ENCODE results near the gene TTLL7.
"Not testable (repeated sequence)": the region's sequence is repeated elsewhere in the genome, so short reads cannot be mapped to it uniquely, and the experiment has no call there.

TTLL7 gene

GRCh38 chr1:83916094-83916493 is 82.8 kb downstream of the TTLL7 start:
- not testable (repeated sequence) for H3K27ac Mint-ChIP-seq; H3K9me3 Mint-ChIP-seq; H3K4me1 Mint-ChIP-seq (ENCODE audit: low read depth in 2 of 2); ATAC-seq (replicated peaks); H3K36me3 Mint-ChIP-seq (ENCODE audit: insufficient read depth); DNase-seq; H3K4me3 Mint-ChIP-seq
- H3K27me3 Mint-ChIP-seq: peaks cover 11 to 30% of the 10 kb centered on the region in 2 donors

- H3K36me3 Mint-ChIP-seq (ENCODE audit: insufficient read depth): no peaks in the 10 kb centered on the region
- H3K4me3 Mint-ChIP-seq: no peak overlapping the region
- DNase-seq: no peak
- H3K9me3 Mint-ChIP-seq: no peaks in the 10 kb centered on the region
- H3K27me3 Mint-ChIP-seq: peaks cover 14 to 26% of the 10 kb centered on the region in 2 donors
- no peak overlapping the region for H3K27ac Mint-ChIP-seq
- no peaks in the 10 kb centered on the region for H3K4me1 Mint-ChIP-seq (ENCODE audit: low read depth in 2 of 2)
- ATAC-seq (replicated peaks): no peak
These were observed 86.1 kb downstream of the TTLL7 start for GRCh38 chr1:83912876-83913275.

- Mint-ChIP-seq H3K4me1 (ENCODE audit: low read depth in 2 of 2) (no peaks in the 10 kb centered on the region), H3K36me3 (ENCODE audit: insufficient read depth) (no peaks in the 10 kb centered on the region), H3K27me3 (peaks cover 23 to 33% of the 10 kb centered on the region in 2 donors), H3K4me3 (no peak overlapping the region), H3K27ac (no peak overlapping the region), H3K9me3 (no peaks in the 10 kb centered on the region)
- DNase-seq (no peak), ATAC-seq (replicated peaks) (no peak)
These were observed 88.5 kb downstream of the TTLL7 start for GRCh38 chr1:83910461-83910860.

- no peaks in the 10 kb centered on the region for H3K36me3 Mint-ChIP-seq (ENCODE audit: insufficient read depth)
- H3K27me3 Mint-ChIP-seq: peaks cover 23 to 29% of the 10 kb centered on the region in 2 donors
- ATAC-seq (replicated peaks): no peak
- no peak overlapping the region for H3K27ac Mint-ChIP-seq
- no peak overlapping the region for H3K4me3 Mint-ChIP-seq
- no peaks in the 10 kb centered on the region for H3K4me1 Mint-ChIP-seq (ENCODE audit: low read depth in 2 of 2)
- H3K9me3 Mint-ChIP-seq: no peaks in the 10 kb centered on the region
- no peak for DNase-seq
These were observed 89.2 kb downstream of the TTLL7 start for GRCh38 chr1:83909687-83910086.

- no peak overlapping the region for H3K27ac Mint-ChIP-seq
- H3K4me3 Mint-ChIP-seq: no peak overlapping the region
- no peaks in the 10 kb centered on the region for H3K9me3 Mint-ChIP-seq
- H3K36me3 Mint-ChIP-seq (ENCODE audit: insufficient read depth): no peaks in the 10 kb centered on the region
- no peaks in the 10 kb centered on the region for H3K4me1 Mint-ChIP-seq (ENCODE audit: low read depth in 2 of 2)
- DNase-seq (peak; percentile 3 to 20 (median 11)), ATAC-seq (replicated peaks) (no peak)
- H3K27me3 Mint-ChIP-seq: peaks cover 12 to 26% of the 10 kb centered on the region in 2 donors
These were observed 93.5 kb downstream of the TTLL7 start for GRCh38 chr1:83905315-83905907.

GRCh38 chr1:83901547-83902155 is 97.3 kb downstream of the TTLL7 start:
- Mint-ChIP-seq H3K27me3 (peaks cover 0 to 13% of the 10 kb centered on the region in 2 donors), H3K4me3 (no peak overlapping the region), H3K36me3 (ENCODE audit: insufficient read depth) (no peaks in the 10 kb centered on the region), H3K4me1 (ENCODE audit: low read depth in 2 of 2) (no peaks in the 10 kb centered on the region), H3K9me3 (no peaks in the 10 kb centered on the region), H3K27ac (no peak overlapping the region)
- ATAC-seq (replicated peaks): no peak
- no peak for DNase-seq

GRCh38 chr1:83900524-83900923 is 98.4 kb downstream of the TTLL7 start:
- Mint-ChIP-seq H3K9me3 (no peaks in the 10 kb centered on the region), H3K27ac (no peak overlapping the region), H3K36me3 (ENCODE audit: insufficient read depth) (no peaks in the 10 kb centered on the region), H3K27me3 (peaks cover 8 to 20% of the 10 kb centered on the region in 2 donors), H3K4me3 (no peak overlapping the region), H3K4me1 (ENCODE audit: low read depth in 2 of 2) (no peaks in the 10 kb centered on the region)
- ATAC-seq (replicated peaks): no peak
- no peak for DNase-seq

GRCh38 chr1:83897516-83897915 is 101.4 kb downstream of the TTLL7 start:
- Mint-ChIP-seq H3K4me3 (no peak overlapping the region), H3K36me3 (ENCODE audit: insufficient read depth) (no peaks in the 10 kb centered on the region), H3K4me1 (ENCODE audit: low read depth in 2 of 2) (no peaks in the 10 kb centered on the region), H3K27me3 (peaks cover 16% of the 10 kb centered on the region in 2 donors), H3K9me3 (no peaks in the 10 kb centered on the region), H3K27ac (no peak overlapping the region)
- ATAC-seq (replicated peaks): no peak
- no peak for DNase-seq

- Mint-ChIP-seq H3K9me3 (no peaks in the 10 kb centered on the region), H3K4me3 (no peak overlapping the region), H3K36me3 (ENCODE audit: insufficient read depth) (no peaks in the 10 kb centered on the region), H3K4me1 (ENCODE audit: low read depth in 2 of 2) (no peaks in the 10 kb centered on the region), H3K27me3 (peaks cover 8 to 16% of the 10 kb centered on the region in 2 donors), H3K27ac (no peak overlapping the region)
- DNase-seq (no peak), ATAC-seq (replicated peaks) (no peak)
These were observed 102.6 kb downstream of the TTLL7 start for GRCh38 chr1:83896299-83896698.

GRCh38 chr1:83889707-83890106 is 109.2 kb downstream of the TTLL7 start:
- no peak overlapping the region for H3K27ac Mint-ChIP-seq

GRCh38 chr1:83887483-83887882 is 111.4 kb downstream of the TTLL7 start:
- Mint-ChIP-seq H3K4me3 (no peak overlapping the region), H3K36me3 (ENCODE audit: insufficient read depth) (no peaks in the 10 kb centered on the region), H3K9me3 (no peaks in the 10 kb centered on the region), H3K27me3 (peaks cover 6 to 12% of the 10 kb centered on the region in 2 donors), H3K4me1 (ENCODE audit: low read depth in 2 of 2) (no peaks in the 10 kb centered on the region), H3K27ac (no peak overlapping the region)
- ATAC-seq (replicated peaks): no peak
- no peak for DNase-seq

More at GRCh38 chr1:83889707-83890106, 109.2 kb downstream of the TTLL7 start:
- no peaks in the 10 kb centered on the region for H3K9me3 Mint-ChIP-seq
- no peak overlapping the region for H3K4me3 Mint-ChIP-seq
- DNase-seq (no peak), ATAC-seq (replicated peaks) (no peak)
- no peaks in the 10 kb centered on the region for H3K4me1 Mint-ChIP-seq (ENCODE audit: low read depth in 2 of 2)
- H3K36me3 Mint-ChIP-seq (ENCODE audit: insufficient read depth): no peaks in the 10 kb centered on the region
- H3K27me3 Mint-ChIP-seq: peaks cover 6 to 12% of the 10 kb centered on the region in 2 donors

- Mint-ChIP-seq H3K27me3 (peaks cover 0 to 12% of the 10 kb centered on the region in 2 donors), H3K9me3 (no peaks in the 10 kb centered on the region), H3K4me3 (no peak overlapping the region), H3K36me3 (ENCODE audit: insufficient read depth) (no peaks in the 10 kb centered on the region), H3K27ac (no peak overlapping the region), H3K4me1 (ENCODE audit: low read depth in 2 of 2) (no peaks in the 10 kb centered on the region)
- no peak for DNase-seq
- ATAC-seq (replicated peaks): no peak
These were observed 115.0 kb downstream of the TTLL7 start for GRCh38 chr1:83883979-83884378.

- ATAC-seq (replicated peaks) (no peak), DNase-seq (no peak)
- H3K36me3 Mint-ChIP-seq (ENCODE audit: insufficient read depth): no peaks in the 10 kb centered on the region
- no peak overlapping the region for H3K27ac Mint-ChIP-seq
- H3K27me3 Mint-ChIP-seq: peaks cover 0 to 12% of the 10 kb centered on the region in 2 donors
- no peaks in the 10 kb centered on the region for H3K9me3 Mint-ChIP-seq
- H3K4me1 Mint-ChIP-seq (ENCODE audit: low read depth in 2 of 2): no peaks in the 10 kb centered on the region
- H3K4me3 Mint-ChIP-seq: no peak overlapping the region
These were observed 116.0 kb downstream of the TTLL7 start for GRCh38 chr1:83882906-83883305.

- DNase-seq: no peak
- Mint-ChIP-seq H3K4me3 (no peak overlapping the region), H3K27me3 (peaks cover 0 to 5% of the 10 kb centered on the region in 2 donors), H3K36me3 (ENCODE audit: insufficient read depth) (no peaks in the 10 kb centered on the region), H3K9me3 (no peaks in the 10 kb centered on the region), H3K4me1 (ENCODE audit: low read depth in 2 of 2) (no peaks in the 10 kb centered on the region), H3K27ac (no peak overlapping the region)
- no peak for ATAC-seq (replicated peaks)
These were observed 126.4 kb downstream of the TTLL7 start for GRCh38 chr1:83872515-83872914.

Measured in effector memory CD8-positive, alpha-beta T cell (primary cell).